ENCODE measurements around the gene TMTC3.
"Not testable (repeated sequence)": the region's sequence is repeated elsewhere in the genome, so short reads cannot be mapped to it uniquely, and the experiment has no call there.

Gene TMTC3

GRCh38 chr12:88141774-88142609, at the start of gene TMTC3, which contains the start of gene CEP290:
TMTC3 (plus strand) TSS chr12:88142307; CDS start chr12:88148316, 6,009 bp downstream.
CEP290 (minus strand) TSS chr12:88142088; CDS start chr12:88141307, 781 bp downstream.
- FAIRE-seq, result peak; percentile 97

- FAIRE-seq, result no peak
These were observed 49.3 kb upstream of the TMTC3 start for GRCh38 chr12:88092771-88093170.

GRCh38 chr12:88093573-88093972, 48.5 kb upstream of the TMTC3 start:
- FAIRE-seq, result no peak

- peak; percentile 70 for FAIRE-seq
These were observed 34.1 kb upstream of the TMTC3 start for GRCh38 chr12:88108021-88108420.

- FAIRE-seq, result peak; percentile 99
These were observed 30.9 kb upstream of the TMTC3 start for GRCh38 chr12:88111074-88111652.

- no peak for FAIRE-seq
These were observed 28.2 kb upstream of the TMTC3 start for GRCh38 chr12:88113871-88114270.

GRCh38 chr12:88122666-88123065, 19.4 kb upstream of the TMTC3 start:
- FAIRE-seq, result no peak

GRCh38 chr12:88127099-88127498, 15.0 kb upstream of the TMTC3 start:
- FAIRE-seq, result no peak

GRCh38 chr12:88127855-88128254, 14.3 kb upstream of the TMTC3 start:
- no peak for FAIRE-seq

- FAIRE-seq, result peak; percentile 82
These were observed 9.7 kb upstream of the TMTC3 start for GRCh38 chr12:88132392-88132791.

GRCh38 chr12:88133181-88133580, 8.9 kb upstream of the TMTC3 start:
- not testable (repeated sequence) for FAIRE-seq

- not testable (repeated sequence) for FAIRE-seq
These were observed 2.4 kb upstream of the TMTC3 start for GRCh38 chr12:88139711-88140110.

GRCh38 chr12:88141425-88141773, 708 bp upstream of the TMTC3 start:
- no peak for FAIRE-seq

GRCh38 chr12:88142610-88142991, 494 bp downstream of the TMTC3 start:
- FAIRE-seq, result no peak

GRCh38 chr12:88144037-88144436, 1.9 kb downstream of the TMTC3 start:
- no peak for FAIRE-seq

GRCh38 chr12:88144546-88145468, 2.7 kb downstream of the TMTC3 start:
- FAIRE-seq, result no peak

- FAIRE-seq, result no peak
These were observed 3.7 kb downstream of the TMTC3 start for GRCh38 chr12:88145567-88146505.

- FAIRE-seq, result no peak
These were observed 8.0 kb downstream of the TMTC3 start for GRCh38 chr12:88150063-88150462.

GRCh38 chr12:88153959-88154358, 11.9 kb downstream of the TMTC3 start:
- FAIRE-seq, result peak; percentile 91

GRCh38 chr12:88156075-88156654, 14.1 kb downstream of the TMTC3 start:
- no peak for FAIRE-seq

- FAIRE-seq, result no peak
These were observed 21.3 kb downstream of the TMTC3 start for GRCh38 chr12:88163371-88163770.

- FAIRE-seq, result no peak
These were observed 24.1 kb downstream of the TMTC3 start for GRCh38 chr12:88166179-88166578.

Data from islet of Langerhans (tissue), 1 donor.